Upper lobe of left lung (tissue), 4 donors: ENCODE data around the gene XXYLT1.

Experiments
- CTCF ChIP-seq, 6 experiments: fragments of 450-650 bp in 4 of 6; fragments of 200-600 bp in 2 of 6; sonication (generic) in 2 of 6; IDR thresholded peaks; one replicate each; pipeline ENCODE4 v1.5.1; 2016 to 2019; ENCODE audit warnings: antibody characterized with exemption in 6 of 6
- POLR2AphosphoS5 ChIP-seq, 2 donors: sonication (generic); formaldehyde crosslinking; IDR thresholded peaks; one replicate each; pipeline ENCODE4 v1.5.1; 2017; ENCODE audit warnings: antibody characterized with exemption in 2 of 2

- TF ChIP-seq CTCF (IDR thresholded peaks at IDR 0.05) (no peak), POLR2AphosphoS5 (IDR thresholded peaks at IDR 0.05) (no peak)
Observed at GRCh38 chr3:195209083-195209846, 61.7 kb downstream of the XXYLT1 start.
